Thymus (tissue), 11 donors: ENCODE measurements around the gene GNAI1. TPM values are rescaled to one million over a fixed set of nuclear protein-coding genes. Genes with fewer than 3 reads are reported as not detected.

Source experiments
- DNase-seq, 9 donors: peaks; one replicate each; pipeline ENCODE4 v3.0.0-alpha.2; 2013; ENCODE audit warnings: low spot score in 9 of 9, low read depth in 6 of 9, missing footprints in 1 of 9
- H3K27ac ChIP-seq, 2 donors: one replicate each; pipeline ENCODE4 v1.5.1; 2013; ENCODE audit warnings: control low read depth in 1 of 2, low read depth in 1 of 2, low read length in 1 of 2, mild to moderate bottlenecking in 1 of 2, moderate library complexity in 1 of 2
- H3K27me3 ChIP-seq, 2 donors: one replicate each; pipeline ENCODE4 v1.5.1; 2013; ENCODE audit warnings: low read length in 1 of 2; ENCODE audit not compliant: control insufficient read depth in 2 of 2, insufficient read depth in 1 of 2
- H3K36me3 ChIP-seq, 2 donors: one replicate each; pipeline ENCODE4 v1.5.1; 2013; ENCODE audit warnings: low read length in 1 of 2, mild to moderate bottlenecking in 1 of 2, moderate library complexity in 1 of 2; ENCODE audit not compliant: control insufficient read depth in 2 of 2, insufficient read depth in 2 of 2
- H3K4me1 ChIP-seq, 2 donors: one replicate each; pipeline ENCODE4 v1.5.1; 2013; ENCODE audit warnings: low read length in 2 of 2; ENCODE audit not compliant: control insufficient read depth in 2 of 2, insufficient read depth in 2 of 2
- H3K4me3 ChIP-seq, 2 donors: one replicate each; pipeline ENCODE4 v1.5.1; 2013; ENCODE audit warnings: low read length in 2 of 2, control low read depth in 1 of 2, mild to moderate bottlenecking in 1 of 2
- H3K9me3 ChIP-seq, 2 donors: one replicate each; pipeline ENCODE4 v1.5.1; 2013; ENCODE audit warnings: low read length in 1 of 2, mild to moderate bottlenecking in 1 of 2; ENCODE audit not compliant: control insufficient read depth in 2 of 2, insufficient read depth in 1 of 2
- WGBS: extraction: QIAGEN DNeasy Blood & Tissue Kit; methylation state at CpG from one replicate; pipeline ENCODE4 v1.1.7; 2013; 5-methylcytosine and 5-hydroxymethylcytosine counted together
- polyA plus RNA-seq: library from polyadenylated mRNA; stranded (reverse); fragments of 200-250 nt; gene quantifications from one replicate; pipeline ENCODE4 v1.2.3, GENCODE V29; 2013
- total RNA-seq: library from RNA; stranded (reverse); fragments of 120-200 nt; gene quantifications from one replicate; pipeline ENCODE4 v1.2.4, GENCODE V29; 2013
- donor health status: healthy.

Gene GNAI1
- total and polyA plus RNA-seq, 2 donors = 10.2 to 12.6 TPM

- no peak for DNase-seq
- H3K27ac ChIP-seq = no peak overlapping the region
- H3K27me3 ChIP-seq = no peaks in the 10 kb centered on the region
- H3K4me3 ChIP-seq = no peak overlapping the region
- H3K4me1 ChIP-seq = no peaks in the 10 kb centered on the region
- no peaks in the 10 kb centered on the region for H3K36me3 ChIP-seq
- no peaks in the 10 kb centered on the region for H3K9me3 ChIP-seq
Observed at GRCh38 chr7:80165177-80165576, 30.5 kb downstream of the GNAI1 start.

- Histone ChIP-seq H3K27ac (no peak overlapping the region), H3K36me3 (no peaks in the 10 kb centered on the region), H3K27me3 (no peaks in the 10 kb centered on the region), H3K4me1 (peaks cover 0 to 4% of the 10 kb centered on the region in 2 donors), H3K4me3 (no peak overlapping the region), H3K9me3 (no peaks in the 10 kb centered on the region)
- no peak for DNase-seq
- WGBS = 87% methylated on average over 2 of the region's 2 CpGs
Observed at GRCh38 chr7:80170445-80170844, 35.8 kb downstream of the GNAI1 start.

- Histone ChIP-seq H3K27me3 (no peaks in the 10 kb centered on the region), H3K27ac (no peak overlapping the region), H3K9me3 (no peaks in the 10 kb centered on the region), H3K36me3 (no peaks in the 10 kb centered on the region), H3K4me3 (no peak overlapping the region), H3K4me1 (peaks cover 0 to 4% of the 10 kb centered on the region in 2 donors)
- WGBS = 53% methylated on average over 4 of the region's 4 CpGs
- DNase-seq = peak in 7 of 9 donors; percentile 16 to 73 (median 19)
Observed at GRCh38 chr7:80172387-80172786, 37.8 kb downstream of the GNAI1 start.

- no peak for DNase-seq
- 90% methylated on average over 1 of the region's 1 CpG for WGBS
- Histone ChIP-seq H3K27ac (no peak overlapping the region), H3K36me3 (no peaks in the 10 kb centered on the region), H3K4me1 (peaks cover 0 to 4% of the 10 kb centered on the region in 2 donors), H3K4me3 (no peak overlapping the region), H3K9me3 (no peaks in the 10 kb centered on the region), H3K27me3 (no peaks in the 10 kb centered on the region)
Observed at GRCh38 chr7:80175744-80176143, 41.1 kb downstream of the GNAI1 start.

DNA sequence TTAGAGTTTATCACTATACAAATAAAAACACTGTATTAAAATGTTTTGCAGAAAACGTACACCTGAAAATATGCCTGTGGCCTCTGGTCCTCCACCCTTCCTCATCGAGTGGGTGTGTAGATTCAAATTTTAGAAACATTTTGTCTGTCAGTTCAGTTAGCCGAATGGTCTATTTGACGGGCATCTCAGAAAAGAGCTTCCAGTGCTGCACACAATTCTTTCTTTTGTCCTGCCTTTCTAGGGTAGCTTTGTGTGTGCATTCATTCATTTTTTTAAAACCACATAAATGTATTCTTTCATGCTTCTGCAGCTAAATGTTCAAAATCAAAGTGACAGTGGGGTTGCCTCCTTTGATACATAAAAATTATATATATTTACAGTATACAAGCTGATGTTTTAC lies 46.8 kb downstream of the GNAI1 start:
- no peak overlapping the region for H3K4me3 ChIP-seq
- H3K27ac ChIP-seq = no peak overlapping the region
- no peaks in the 10 kb centered on the region for H3K9me3 ChIP-seq
- no peaks in the 10 kb centered on the region for H3K4me1 ChIP-seq
- 87% methylated on average over 4 of the region's 4 CpGs for WGBS
- DNase-seq = no peak
- no peaks in the 10 kb centered on the region for H3K36me3 ChIP-seq
- no peaks in the 10 kb centered on the region for H3K27me3 ChIP-seq

DNA sequence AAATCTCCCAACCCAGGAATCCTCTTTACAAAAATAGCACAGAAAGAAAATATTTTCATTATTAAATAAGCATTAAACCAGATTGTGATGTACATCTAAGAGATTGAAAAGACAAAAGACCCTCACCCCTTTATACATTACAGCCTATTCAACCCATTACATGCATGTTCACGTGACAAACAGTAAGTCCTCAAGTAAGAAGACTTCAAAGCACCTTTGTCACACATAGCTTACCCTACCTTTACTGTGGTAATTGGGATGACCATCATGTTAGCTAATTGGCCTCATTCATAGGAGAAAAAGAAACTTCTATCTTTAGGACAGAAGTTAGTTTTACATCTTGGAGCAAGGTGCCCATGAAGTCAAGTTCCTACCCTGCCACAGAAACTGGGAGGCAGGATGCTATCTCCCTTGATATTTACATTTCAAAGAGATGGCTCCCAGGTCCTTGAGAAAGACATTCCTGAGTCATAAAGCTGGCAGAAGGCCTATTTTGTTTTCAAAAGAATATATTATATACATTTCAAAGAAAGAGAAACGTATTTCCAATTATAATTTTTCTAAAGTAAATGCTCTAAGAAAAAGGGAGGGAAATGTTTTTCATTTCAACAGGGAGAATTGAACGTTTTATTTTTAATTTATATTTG lies 48.1 kb downstream of the GNAI1 start:
- no peaks in the 10 kb centered on the region for H3K4me1 ChIP-seq
- 98% methylated on average over 3 of the region's 3 CpGs for WGBS
- no peak for DNase-seq

DNA sequence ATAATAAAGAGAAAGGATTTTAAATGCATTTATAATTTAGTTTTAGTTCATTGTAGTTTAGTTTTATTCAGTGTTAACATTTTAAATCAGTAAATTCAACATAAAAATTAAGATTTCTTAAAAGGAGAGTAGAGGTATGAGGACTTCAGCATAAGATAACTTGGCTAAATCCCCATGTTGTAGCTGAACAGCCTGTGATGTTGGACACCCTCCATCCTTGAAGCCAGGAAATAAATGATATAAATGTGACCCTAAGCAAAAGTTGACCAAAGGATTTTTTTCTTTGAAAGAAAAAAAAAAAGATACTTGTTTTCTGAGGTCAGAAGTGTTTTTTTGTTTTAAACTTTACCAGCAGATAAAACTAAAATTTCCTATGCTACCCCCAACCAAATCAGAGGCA lies 48.7 kb downstream of the GNAI1 start:
- Histone ChIP-seq H3K36me3 (no peaks in the 10 kb centered on the region), H3K4me3 (no peak overlapping the region), H3K27ac (no peak overlapping the region), H3K27me3 (no peaks in the 10 kb centered on the region), H3K4me1 (no peaks in the 10 kb centered on the region), H3K9me3 (no peaks in the 10 kb centered on the region)
- DNase-seq = no peak

More for the DNA sequence above, 48.1 kb downstream of the GNAI1 start:
- Histone ChIP-seq H3K4me3 (no peak overlapping the region), H3K27me3 (no peaks in the 10 kb centered on the region), H3K9me3 (no peaks in the 10 kb centered on the region), H3K36me3 (no peaks in the 10 kb centered on the region), H3K27ac (no peak overlapping the region)

- DNase-seq = no peak
- no peaks in the 10 kb centered on the region for H3K9me3 ChIP-seq
- no peaks in the 10 kb centered on the region for H3K36me3 ChIP-seq
- no peaks in the 10 kb centered on the region for H3K4me1 ChIP-seq
- H3K27ac ChIP-seq = no peak overlapping the region
- H3K4me3 ChIP-seq = no peak overlapping the region
- no peaks in the 10 kb centered on the region for H3K27me3 ChIP-seq
- 96% methylated on average over 15 of the region's 15 CpGs for WGBS
Observed at GRCh38 chr7:80183900-80184685, 49.5 kb downstream of the GNAI1 start.

DNA sequence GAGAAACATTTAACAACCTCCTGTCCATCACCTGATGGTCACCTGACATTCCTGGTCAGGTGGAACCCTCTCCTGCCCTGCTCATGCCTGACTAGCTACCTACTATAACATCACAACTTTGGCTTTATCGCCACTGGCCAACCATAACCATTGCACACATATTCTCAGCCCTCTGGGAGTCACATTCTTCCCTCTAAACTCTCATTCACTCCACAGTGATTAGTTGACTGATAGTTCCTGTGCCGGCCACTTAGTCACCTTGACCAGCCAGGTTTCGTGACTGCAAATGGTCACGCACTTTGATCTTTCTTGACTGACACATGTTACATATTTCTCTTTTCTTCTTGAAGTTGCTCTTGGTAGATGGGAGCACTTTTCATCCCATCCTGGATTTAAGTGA lies 50.1 kb downstream of the GNAI1 start:
- WGBS = 73% methylated on average over 4 of the region's 4 CpGs
- Histone ChIP-seq H3K36me3 (no peaks in the 10 kb centered on the region), H3K27me3 (no peaks in the 10 kb centered on the region), H3K27ac (no peak overlapping the region), H3K4me3 (no peak overlapping the region), H3K9me3 (no peaks in the 10 kb centered on the region), H3K4me1 (no peaks in the 10 kb centered on the region)
- DNase-seq = no peak
